HepG2 (cell line): ENCODE measurements around the gene PLXNA4. TPM values are rescaled to one million over a fixed set of nuclear protein-coding genes. Genes with fewer than 3 reads are reported as not detected.
"Not testable (repeated sequence)": the region's sequence is repeated elsewhere in the genome, so short reads cannot be mapped to it uniquely, and the experiment has no call there.

Experiments
- ATAC-seq: fragments of 200-7000 bp; cut with Tn5 transposase; 3 replicates; pipeline ENCODE4 v1.9.1; 2020; ENCODE audit warnings: mild to moderate bottlenecking, moderate library complexity
- BruUV-seq: library from RNA; stranded (reverse); fragments of 400-500 nt; replicated peaks from 2 replicates; lab custom pipeline; 2021; lab: Mats Ljungman, UMichigan
- CTCF ChIA-PET: fragments of 300-600 bp; formaldehyde crosslinking; extraction: SDS; loops from one replicate; lab custom pipeline; 2021; ENCODE audit warnings: low total read pairs, inconsistent platforms, low intra/inter-chr PET ratio; lab: Yijun Ruan, JAX
- POLR2A ChIA-PET: fragments of 350-600 bp; sonication (Branson Sonifier 250); formaldehyde crosslinking; loops from one replicate; lab custom pipeline; 2020; ENCODE audit warnings: antibody characterized with exemption, inconsistent platforms; lab: Yijun Ruan, JAX
- DNase-seq: peaks from one replicate; pipeline ENCODE4 v3.0.0-alpha.2; 2015; ENCODE audit warnings: low spot score
- FAIRE-seq: peaks from 3 replicates; lab custom pipeline; 2011; peaks lifted over from hg19 to GRCh38; lab: Jason Lieb, UNC
- H2AFZ ChIP-seq: one replicate; pipeline ENCODE4 v1.6.1; 2011; ENCODE audit warnings: low read length, inconsistent platforms
- H3K27ac ChIP-seq: fragments of 300-600 bp; 3 replicates; pipeline ENCODE4 v1.8.0; 2011; ENCODE audit warnings: mixed run types, mild to moderate bottlenecking, mixed read lengths, low read length, inconsistent platforms; ENCODE audit not compliant: insufficient read depth; ENCODE audit errors: extremely low read length
- H3K27me3 ChIP-seq, 2 experiments: fragments of 200-600 bp in 1 of 2; 2 replicates in 1 of 2; 3 replicates in 1 of 2; pipeline versions ENCODE4 v1.6.0 to v1.8.0; 2011; ENCODE audit warnings: low read length in 2 of 2, mild to moderate bottlenecking in 2 of 2, moderate library complexity in 2 of 2, inconsistent platforms in 1 of 2; ENCODE audit not compliant: insufficient read depth in 2 of 2, control insufficient read depth in 1 of 2
- H3K36me3 ChIP-seq, 2 experiments: fragments of 200-600 bp in 1 of 2; replicated peaks in 1 of 2; 2 replicates in 1 of 2; 3 replicates in 1 of 2; pipeline versions ENCODE4 v1.5.1 to v1.8.0; 2011; ENCODE audit warnings: low read length in 2 of 2, inconsistent platforms in 1 of 2; ENCODE audit not compliant: insufficient read depth in 2 of 2, control insufficient read depth in 1 of 2
- H3K4me1 ChIP-seq: 2 replicates; pipeline ENCODE4 v1.5.1; 2012; ENCODE audit warnings: low read length, inconsistent platforms; ENCODE audit not compliant: insufficient read depth
- H3K4me2 ChIP-seq: 2 replicates; pipeline ENCODE4 v1.6.0; 2011; ENCODE audit warnings: low read depth, low read length, inconsistent platforms
- H3K4me3 ChIP-seq, 3 experiments: fragments of 200-600 bp in 1 of 3; sonication (generic), shearing (Covaris generic) in 1 of 3; replicated peaks in 1 of 3; 2 replicates each; pipeline ENCODE4 v1.5.1; 2011 to 2016; ENCODE audit warnings: low read length in 3 of 3, inconsistent platforms in 2 of 3, low read depth in 2 of 3, mild to moderate bottlenecking in 2 of 3, control low read depth in 1 of 3, mixed read lengths in 1 of 3; ENCODE audit not compliant: insufficient read depth in 1 of 3
- H3K79me2 ChIP-seq: one replicate; pipeline ENCODE4 v1.6.1; 2011; ENCODE audit warnings: low read length, inconsistent platforms; ENCODE audit not compliant: insufficient read depth
- H3K9ac ChIP-seq: 2 replicates; pipeline ENCODE4 v1.6.0; 2011; ENCODE audit warnings: mild to moderate bottlenecking, low read depth, low read length, inconsistent platforms; ENCODE audit not compliant: insufficient read depth
- H3K9me3 ChIP-seq: 2 replicates; pipeline ENCODE4 v1.5.1; 2012; ENCODE audit warnings: mild to moderate bottlenecking, low read length
- H4K20me1 ChIP-seq: 2 replicates; pipeline ENCODE4 v1.6.0; 2011; ENCODE audit warnings: inconsistent platforms, mild to moderate bottlenecking, low read length, moderate library complexity; ENCODE audit not compliant: insufficient read depth
- MAFF ChIP-seq: IDR thresholded peaks from 2 replicates; pipeline ENCODE4 v1.6.1; 2011; ENCODE audit warnings: low read depth, low read length, improper control_type of control experiment
- MAFK ChIP-seq, 2 experiments: IDR thresholded peaks in 1 of 2; conservative IDR thresholded peaks in 1 of 2; 2 replicates each; pipeline ENCODE4 v1.6.1; 2011; ENCODE audit warnings: improper control_type of control experiment in 2 of 2, low read length in 2 of 2
- ZNF12 ChIP-seq: sonication (generic); formaldehyde crosslinking; IDR thresholded peaks from 2 replicates; pipeline ENCODE4 v1.5.0; 2020; ENCODE audit warnings: missing genetic modification reagents
- WGBS: methylation state at CpG from one replicate; pipeline ENCODE4 v1.1.6; 2017; ENCODE audit warnings: low lambda C conversion rate; 5-methylcytosine and 5-hydroxymethylcytosine counted together
- in situ Hi-C: cut with HindIII; loops from 2 replicates; pipeline ENCODE4 v1.10.0; 2017; ENCODE audit warnings: low pct_unique_long_range_greater_than_20kb; ENCODE audit not compliant: extremely low pct_ligation_motif_present
- intact Hi-C: fragments of 100-400 bp; cut with micrococcal nuclease; formaldehyde crosslinking; loops from one replicate; pipeline ENCODE4 v1.10.0; 2022; ENCODE audit not compliant: unreplicated experiment
- polyA plus RNA-seq, 8 experiments: library from polyadenylated mRNA; depleted of rRNA in 3 of 8; stranded (reverse) in 7 of 8; unstranded in 1 of 8; fragments of >200 nt; fragmentation: Illumina TruSeq in 4 of 8; extraction: Trizol in 4 of 8; gene quantifications; 2 replicates each; pipeline versions ENCODE4 v1.2.1 to v1.2.3, GENCODE V29; 2011 to 2016; ENCODE audit warnings: low read depth in 4 of 8, missing spikeins in 1 of 8, mixed read lengths in 1 of 8; ENCODE audit not compliant: insufficient read depth in 1 of 8
- total RNA-seq, 5 experiments: library from RNA; depleted of rRNA; stranded (reverse); fragments of >200 nt; fragmentation: Illumina TruSeq; extraction: Trizol; gene quantifications; 2 replicates each; pipeline ENCODE4 v1.2.3, GENCODE V29; 2016; ENCODE audit warnings: low read depth in 1 of 5

Gene PLXNA4
- total and polyA plus RNA-seq, 2 of the 13 experiments (the other 11 are each of a cell fraction or from before 2014, with no cell fraction given): 0.01 to 0.04 TPM

DNA sequence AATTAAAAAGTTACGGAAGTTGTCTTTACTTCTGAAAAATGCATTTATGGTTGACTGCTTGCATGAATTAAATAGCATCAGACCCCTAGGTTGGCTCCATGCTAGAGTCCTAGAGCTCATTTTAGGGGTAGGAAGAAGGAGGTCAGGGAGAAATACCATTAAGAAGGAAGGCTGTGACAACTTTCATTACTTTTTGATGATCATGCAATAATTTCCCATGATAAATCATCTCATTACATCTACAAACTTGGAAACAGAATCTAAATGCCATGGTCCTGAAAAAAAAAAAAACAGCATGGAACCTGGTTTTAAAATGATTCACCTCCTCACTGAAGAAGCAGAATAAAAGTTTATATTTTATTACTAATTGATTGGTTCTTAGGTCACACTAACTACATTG lies 20.3 kb upstream of the PLXNA4 start:
- Histone ChIP-seq H3K9ac (no peak overlapping the region), H4K20me1 (peaks cover 2% of the 10 kb centered on the region; the same call in 1 of the 2 replicates), H3K27ac (no peak overlapping the region), H2AFZ (no peak overlapping the region), H3K4me1 (no peaks in the 10 kb centered on the region), H3K4me2 (no peak overlapping the region), H3K9me3 (no peaks in the 10 kb centered on the region), H3K79me2 (no peaks in the 10 kb centered on the region), H3K36me3 (no peaks in the 10 kb centered on the region), H3K4me3 (no peak overlapping the region), H3K27me3 (0 out of 5 replicates have a peak, but pooled peaks cover 0 to 3% of the 10 kb centered on the region in 2 experiments)
- BruUV-seq: no TSS peak
- intact Hi-C loops (no loop called here), in situ Hi-C loops (no loop called here)
- ChIA-PET CTCF (no interaction called here), POLR2A (no interaction called here)
- DNase-seq (no peak), FAIRE-seq (no peak), ATAC-seq (no peak)
- WGBS: 6% methylated on average over 1 of the region's 1 CpG
- TF ChIP-seq ZNF12 (CRISPR knock-in tag) (no peak), MAFF (peak; percentile 83), MAFK (conservative IDR thresholded peaks at IDR 0.05 in 1 of 2, IDR thresholded peaks at IDR 0.05 in 1 of 2; ENCODE audit: low read length in 2 of 2) (peak; percentile 76 to 88)

DNA sequence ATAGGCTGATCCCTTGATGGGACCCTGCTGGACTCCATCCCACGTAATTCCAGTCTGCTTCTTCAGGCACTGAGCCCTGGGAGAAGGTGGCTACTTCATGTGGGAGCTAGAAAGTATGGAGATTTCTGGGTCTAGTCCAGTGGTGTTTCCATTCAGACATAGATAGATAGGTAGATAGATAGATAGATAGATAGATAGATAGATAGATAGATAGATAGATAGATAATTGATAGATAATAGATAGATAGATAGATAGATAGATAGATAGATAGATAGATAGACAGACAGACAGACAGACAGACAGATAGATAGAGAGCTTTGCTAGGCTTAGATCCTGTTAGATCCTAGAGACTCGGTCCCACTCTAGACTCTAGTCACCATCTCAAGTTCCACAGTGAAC lies 18.5 kb upstream of the PLXNA4 start:
- H3K36me3 ChIP-seq, H3K79me2 ChIP-seq, FAIRE-seq, BruUV-seq, H3K4me2 ChIP-seq, DNase-seq, CTCF ChIA-PET, H3K4me3 ChIP-seq, H3K9me3 ChIP-seq, H3K4me1 ChIP-seq, H3K27ac ChIP-seq, H2AFZ ChIP-seq, intact Hi-C loops, H3K27me3 ChIP-seq, POLR2A ChIA-PET, H4K20me1 ChIP-seq, ATAC-seq, in situ Hi-C loops, H3K9ac ChIP-seq: not testable (repeated sequence)
- 3% methylated on average over 2 of the region's 2 CpGs for WGBS
